ENCODE measurements around the gene ANKRD11.

ANKRD11 gene

GRCh38 chr16:89351645-89352044, 138.7 kb downstream of the ANKRD11 start:
- no peak for DNase-seq (ENCODE audit: low spot score)
- TF ChIP-seq CTCF (IDR thresholded peaks at IDR 0.05; ENCODE audit: extremely low read depth, insufficient read depth, missing control alignments): no peak
- in situ Hi-C loops (cut with MboI; ENCODE audit: low pct_unique_long_range_greater_than_20kb, low sequenced_read_pairs, unreplicated experiment): no loop called here

GRCh38 chr16:89350701-89351380, 139.5 kb downstream of the ANKRD11 start:
- DNase-seq (ENCODE audit: low spot score): no peak
- TF ChIP-seq CTCF (IDR thresholded peaks at IDR 0.05; ENCODE audit: extremely low read depth, insufficient read depth, missing control alignments): no peak
- in situ Hi-C loops (cut with MboI; ENCODE audit: low pct_unique_long_range_greater_than_20kb, low sequenced_read_pairs, unreplicated experiment): no loop called here

- TF ChIP-seq CTCF (IDR thresholded peaks at IDR 0.05; ENCODE audit: extremely low read depth, insufficient read depth, missing control alignments): no peak
- DNase-seq (ENCODE audit: low spot score): no peak
- in situ Hi-C loops (cut with MboI; ENCODE audit: low pct_unique_long_range_greater_than_20kb, low sequenced_read_pairs, unreplicated experiment): no loop called here
These were observed 140.3 kb downstream of the ANKRD11 start for GRCh38 chr16:89349947-89350633.

GRCh38 chr16:89347807-89348206, 142.6 kb downstream of the ANKRD11 start:
- in situ Hi-C loops (cut with MboI; ENCODE audit: low pct_unique_long_range_greater_than_20kb, low sequenced_read_pairs, unreplicated experiment): no loop called here
- DNase-seq (ENCODE audit: low spot score): no peak
- TF ChIP-seq CTCF (IDR thresholded peaks at IDR 0.05; ENCODE audit: extremely low read depth, insufficient read depth, missing control alignments): no peak

GRCh38 chr16:89346869-89347268, 143.5 kb downstream of the ANKRD11 start:
- TF ChIP-seq CTCF (IDR thresholded peaks at IDR 0.05; ENCODE audit: extremely low read depth, insufficient read depth, missing control alignments): no peak
- no peak for DNase-seq (ENCODE audit: low spot score)
- in situ Hi-C loops (cut with MboI; ENCODE audit: low pct_unique_long_range_greater_than_20kb, low sequenced_read_pairs, unreplicated experiment): no loop called here

- in situ Hi-C loops (cut with MboI; ENCODE audit: low pct_unique_long_range_greater_than_20kb, low sequenced_read_pairs, unreplicated experiment): no loop called here
- DNase-seq (ENCODE audit: low spot score): no peak
- TF ChIP-seq CTCF (IDR thresholded peaks at IDR 0.05; ENCODE audit: extremely low read depth, insufficient read depth, missing control alignments): no peak
These were observed 144.7 kb downstream of the ANKRD11 start for GRCh38 chr16:89345642-89346150.
